KOPT-K1 (cell line): ENCODE measurements around the gene UGDH.
A peak's percentile ranks its signal among the peaks of the same experiment; 100 is the strongest.
"Not testable (repeated sequence)": the region's sequence is repeated elsewhere in the genome, so short reads cannot be mapped to it uniquely, and the experiment has no call there.

ENCODE experiments used
- H3K27ac ChIP-seq: fragments of 200-600 bp; sonication (generic); 2 replicates; pipeline ENCODE4 v1.5.1; 2016; ENCODE audit warnings: antibody characterized with exemption, mild to moderate bottlenecking, low read depth, low read length; ENCODE audit not compliant: poor library complexity, severe bottlenecking
- H3K36me3 ChIP-seq: fragments of 200-600 bp; sonication (generic); 2 replicates; pipeline ENCODE4 v1.5.1; 2017; ENCODE audit warnings: antibody characterized with exemption, mild to moderate bottlenecking, low read length, moderate library complexity; ENCODE audit not compliant: insufficient read depth
- H3K9me3 ChIP-seq: fragments of 200-600 bp; sonication (generic); 2 replicates; pipeline ENCODE4 v1.5.1; 2017; ENCODE audit warnings: antibody characterized with exemption, low read length, mild to moderate bottlenecking; ENCODE audit not compliant: insufficient read depth, poor library complexity, severe bottlenecking

The UGDH gene

GRCh38 chr4:39527296-39528060 is at the start of gene UGDH:
TSS of gene UGDH (minus strand) at chr4:39527439. CDS start at chr4:39521512, 5,927 bp downstream.
- no peaks in the 10 kb centered on the region for H3K36me3 ChIP-seq
- peak within 1 kb of the TSS; percentile 23 for H3K27ac ChIP-seq
- H3K9me3 ChIP-seq: peaks cover 25% of the 10 kb centered on the region

- no peak overlapping the region for H3K27ac ChIP-seq
- H3K9me3 ChIP-seq: no peaks in the 10 kb centered on the region
Observed at GRCh38 chr4:39574946-39575345, 47.7 kb upstream of the UGDH start.

GRCh38 chr4:39571504-39571903 is 44.3 kb upstream of the UGDH start:
- no peaks in the 10 kb centered on the region for H3K9me3 ChIP-seq
- no peak overlapping the region for H3K27ac ChIP-seq
- H3K36me3 ChIP-seq: no peaks in the 10 kb centered on the region

More at GRCh38 chr4:39574946-39575345, 47.7 kb upstream of the UGDH start:
- H3K36me3 ChIP-seq: no peaks in the 10 kb centered on the region

GRCh38 chr4:39571054-39571453 is 43.8 kb upstream of the UGDH start:
- Histone ChIP-seq H3K27ac (no peak overlapping the region), H3K9me3 (peaks cover 4% of the 10 kb centered on the region), H3K36me3 (no peaks in the 10 kb centered on the region)

GRCh38 chr4:39569209-39569608 is 42.0 kb upstream of the UGDH start:
- Histone ChIP-seq H3K27ac (no peak overlapping the region), H3K36me3 (no peaks in the 10 kb centered on the region), H3K9me3 (peaks cover 15% of the 10 kb centered on the region)

- peaks cover 15% of the 10 kb centered on the region for H3K9me3 ChIP-seq
- H3K27ac ChIP-seq: no peak overlapping the region
- no peaks in the 10 kb centered on the region for H3K36me3 ChIP-seq
Observed at GRCh38 chr4:39568805-39569204, 41.6 kb upstream of the UGDH start.

GRCh38 chr4:39565878-39566600 is 38.8 kb upstream of the UGDH start:
- Histone ChIP-seq H3K36me3 (no peaks in the 10 kb centered on the region), H3K27ac (no peak overlapping the region), H3K9me3 (peaks cover 15% of the 10 kb centered on the region)

- Histone ChIP-seq H3K9me3 (peaks cover 15% of the 10 kb centered on the region), H3K27ac (no peak overlapping the region), H3K36me3 (no peaks in the 10 kb centered on the region)
Observed at GRCh38 chr4:39563346-39563847, 36.2 kb upstream of the UGDH start.

- Histone ChIP-seq H3K36me3 (no peaks in the 10 kb centered on the region), H3K9me3 (peaks cover 15% of the 10 kb centered on the region), H3K27ac (no peak overlapping the region)
Observed at GRCh38 chr4:39562792-39563191, 35.6 kb upstream of the UGDH start.

GRCh38 chr4:39559626-39560025 is 32.4 kb upstream of the UGDH start:
- no peaks in the 10 kb centered on the region for H3K36me3 ChIP-seq
- no peak overlapping the region for H3K27ac ChIP-seq
- no peaks in the 10 kb centered on the region for H3K9me3 ChIP-seq

GRCh38 chr4:39555472-39555871 is 28.2 kb upstream of the UGDH start:
- Histone ChIP-seq H3K9me3 (no peaks in the 10 kb centered on the region), H3K36me3 (no peaks in the 10 kb centered on the region), H3K27ac (no peak overlapping the region)

GRCh38 chr4:39548425-39549067 is 21.3 kb upstream of the UGDH start:
- Histone ChIP-seq H3K9me3 (peaks cover 4% of the 10 kb centered on the region), H3K36me3 (no peaks in the 10 kb centered on the region), H3K27ac (no peak overlapping the region)

GRCh38 chr4:39544580-39545315 is 17.5 kb upstream of the UGDH start:
- no peak overlapping the region for H3K27ac ChIP-seq
- H3K9me3 ChIP-seq: peaks cover 5% of the 10 kb centered on the region
- H3K36me3 ChIP-seq: no peaks in the 10 kb centered on the region

- not testable (repeated sequence) for H3K9me3 ChIP-seq, H3K36me3 ChIP-seq, H3K27ac ChIP-seq
Observed at GRCh38 chr4:39544080-39544479, 16.8 kb upstream of the UGDH start.

- peaks cover 5% of the 10 kb centered on the region for H3K9me3 ChIP-seq
- H3K36me3 ChIP-seq: no peaks in the 10 kb centered on the region
- H3K27ac ChIP-seq: no peak overlapping the region
Observed at GRCh38 chr4:39543034-39543433, 15.8 kb upstream of the UGDH start.
